GM12872 (cell line): ENCODE data around the gene ZNF236.

Experiments
- TF ChIP-seq, protein P1 (sequence below): IDR thresholded peaks from 3 replicates; pipeline ENCODE4 v1.5.1; 2011; ENCODE audit warnings: low read depth, mild to moderate bottlenecking, low read length, moderate library complexity; ENCODE audit not compliant: insufficient read depth

ZNF236 gene

GRCh38 chr18:77016936-77017335 is 194.6 kb downstream of the ZNF236 start:
- TF ChIP-seq, protein P1, sequence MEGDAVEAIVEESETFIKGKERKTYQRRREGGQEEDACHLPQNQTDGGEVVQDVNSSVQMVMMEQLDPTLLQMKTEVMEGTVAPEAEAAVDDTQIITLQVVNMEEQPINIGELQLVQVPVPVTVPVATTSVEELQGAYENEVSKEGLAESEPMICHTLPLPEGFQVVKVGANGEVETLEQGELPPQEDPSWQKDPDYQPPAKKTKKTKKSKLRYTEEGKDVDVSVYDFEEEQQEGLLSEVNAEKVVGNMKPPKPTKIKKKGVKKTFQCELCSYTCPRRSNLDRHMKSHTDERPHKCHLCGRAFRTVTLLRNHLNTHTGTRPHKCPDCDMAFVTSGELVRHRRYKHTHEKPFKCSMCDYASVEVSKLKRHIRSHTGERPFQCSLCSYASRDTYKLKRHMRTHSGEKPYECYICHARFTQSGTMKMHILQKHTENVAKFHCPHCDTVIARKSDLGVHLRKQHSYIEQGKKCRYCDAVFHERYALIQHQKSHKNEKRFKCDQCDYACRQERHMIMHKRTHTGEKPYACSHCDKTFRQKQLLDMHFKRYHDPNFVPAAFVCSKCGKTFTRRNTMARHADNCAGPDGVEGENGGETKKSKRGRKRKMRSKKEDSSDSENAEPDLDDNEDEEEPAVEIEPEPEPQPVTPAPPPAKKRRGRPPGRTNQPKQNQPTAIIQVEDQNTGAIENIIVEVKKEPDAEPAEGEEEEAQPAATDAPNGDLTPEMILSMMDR: no peak

- TF ChIP-seq, protein P1: no peak
These were observed 195.0 kb downstream of the ZNF236 start for GRCh38 chr18:77017355-77017754.

GRCh38 chr18:77019641-77020040 is 197.3 kb downstream of the ZNF236 start:
- TF ChIP-seq, protein P1: no peak
